Embryonic facial prominence (tissue), 1 donor: ENCODE data around the gene NEU2.
"Not testable (repeated sequence)": the region's sequence is repeated elsewhere in the genome, so short reads cannot be mapped to it uniquely, and the experiment has no call there.

Experiments
- DNase-seq: peaks from one replicate; pipeline ENCODE4 v3.0.0-alpha.2; 2016; ENCODE audit errors: extremely low spot score

Gene NEU2

DNA sequence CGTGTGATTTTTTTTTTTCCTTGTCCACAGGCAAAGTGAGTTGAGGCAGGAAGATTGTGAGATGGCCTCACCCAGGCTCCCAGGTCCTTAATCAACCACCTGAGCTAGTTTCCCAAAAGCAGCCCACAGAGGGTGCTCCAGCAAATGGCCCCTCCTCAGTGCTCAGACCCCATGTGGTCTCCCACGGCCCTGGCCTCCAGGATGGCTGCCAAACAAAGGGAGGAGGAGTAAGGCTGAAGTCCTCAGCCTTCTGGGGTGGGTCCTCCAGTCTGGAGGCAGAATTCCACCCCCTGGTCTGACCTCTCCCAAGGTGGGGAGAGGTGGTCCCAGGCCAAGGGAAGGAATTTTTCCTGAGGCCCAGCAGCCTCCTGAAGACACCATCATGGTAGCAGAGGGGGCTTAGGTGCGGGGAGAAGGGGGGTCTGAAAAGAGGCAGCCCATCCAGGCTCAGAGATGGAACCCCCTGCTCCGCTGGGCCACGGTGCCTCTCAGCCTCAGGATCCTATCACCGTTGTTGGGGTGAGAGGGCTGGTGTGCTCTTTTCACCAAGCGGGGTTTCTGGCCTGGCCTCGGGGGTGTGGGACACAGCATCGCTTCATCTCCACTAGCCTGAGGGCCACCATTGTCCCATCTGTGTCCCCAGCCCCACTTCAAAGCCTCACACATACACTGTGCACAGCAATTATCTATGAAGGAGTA lies 21.8 kb upstream of the NEU2 start:
- DNase-seq, result no peak

DNA sequence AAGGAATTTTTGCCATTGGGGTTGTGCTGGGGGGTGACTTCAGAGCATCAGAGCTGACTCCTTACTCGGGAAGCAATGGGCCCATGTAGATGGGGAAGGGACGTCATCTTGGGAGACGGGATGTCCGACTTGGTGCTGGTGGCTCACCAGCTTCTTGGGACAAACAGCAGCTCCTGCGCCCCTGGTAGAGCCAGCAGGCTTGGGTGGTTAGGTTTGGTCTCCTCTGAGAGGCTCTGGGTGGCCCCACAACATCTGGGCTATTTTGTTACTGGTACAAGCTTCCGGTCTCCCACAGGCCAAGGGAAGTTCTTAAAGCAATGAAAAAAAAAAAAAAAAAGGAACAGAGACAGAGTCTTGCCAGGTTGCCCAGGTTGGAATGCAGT lies 21.2 kb upstream of the NEU2 start:
- no peak for DNase-seq

DNA sequence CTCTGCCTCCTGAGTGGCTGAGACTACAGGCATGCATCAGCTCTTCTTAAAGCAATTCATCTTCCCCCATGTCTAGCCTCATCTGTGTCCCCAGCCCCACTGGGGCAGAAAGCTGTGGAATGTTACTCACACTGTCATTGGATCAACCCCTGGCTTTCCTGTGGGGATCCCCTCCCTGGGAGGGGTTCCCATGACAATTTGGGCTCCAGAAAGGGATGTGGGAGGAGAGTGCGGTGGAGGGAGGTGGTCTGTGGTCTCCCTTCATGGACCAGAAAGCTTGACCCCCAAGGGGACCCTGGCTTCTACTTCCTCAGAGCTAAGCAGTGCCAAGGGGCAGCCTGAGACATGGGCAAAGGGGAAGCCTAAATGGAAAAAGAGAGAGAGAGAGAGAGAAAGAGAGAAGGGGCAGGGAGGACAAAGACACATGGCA lies 20.8 kb upstream of the NEU2 start:
- DNase-seq, result no peak

DNA sequence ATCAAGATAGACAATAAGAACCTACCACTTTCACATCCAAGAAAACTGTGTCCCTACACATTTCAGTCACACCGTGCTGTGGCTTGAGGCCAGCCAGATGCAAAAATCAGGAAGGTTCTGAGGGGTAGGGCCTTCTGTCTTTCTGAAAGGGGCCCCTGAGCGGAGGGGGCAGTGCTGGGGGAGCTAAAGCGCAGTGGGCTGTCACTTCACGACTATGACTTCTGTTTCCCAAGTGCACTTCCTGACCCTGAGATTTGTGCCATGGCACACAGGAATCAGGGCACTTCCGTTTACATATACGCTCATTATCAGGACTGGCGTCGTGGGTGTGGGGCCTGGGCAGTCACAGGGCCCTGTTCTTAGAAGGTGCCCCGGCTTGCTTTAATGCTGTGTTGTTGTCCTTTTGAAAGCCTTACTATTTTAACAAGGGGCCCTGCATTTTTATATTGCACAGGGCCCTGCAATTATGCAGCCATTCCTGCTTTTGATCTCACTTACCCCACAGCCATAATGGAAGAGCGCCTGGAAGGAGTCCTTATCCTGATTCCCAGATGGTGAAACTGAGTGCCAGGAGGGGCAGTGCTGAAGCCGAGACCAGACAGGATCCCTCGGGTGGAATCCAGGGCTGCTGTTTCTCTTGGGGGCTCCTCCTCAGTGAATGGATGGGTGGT lies 20.0 kb upstream of the NEU2 start:
- DNase-seq, result no peak

DNA sequence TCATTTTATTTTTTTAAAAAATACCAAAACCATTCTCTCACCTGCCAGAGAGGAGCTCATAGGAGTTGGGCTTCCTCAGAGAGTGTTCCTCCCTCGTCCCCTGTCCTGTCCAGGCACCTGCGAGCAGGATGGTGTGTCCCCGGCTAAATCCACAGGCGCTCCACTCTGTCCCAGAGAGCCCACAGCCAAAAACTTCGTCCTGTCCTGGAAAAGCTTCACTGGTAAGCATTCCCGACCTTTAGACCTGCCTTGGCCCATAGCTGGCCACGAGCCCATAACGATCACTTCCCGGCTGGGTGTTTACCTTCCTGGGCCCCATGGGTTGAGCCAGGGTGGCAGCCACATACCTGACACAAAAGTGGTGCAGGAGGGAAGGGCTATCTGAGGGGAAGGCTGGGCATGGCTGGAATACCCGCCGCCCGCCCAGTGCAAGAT lies 19.4 kb upstream of the NEU2 start, which contains the start of gene NGEF:
Gene NGEF, minus strand, starts transcription at position 230 of the 435 bp plus-strand sequence. CDS start 38,366 bp downstream, outside the sequence.
- no peak for DNase-seq

DNA sequence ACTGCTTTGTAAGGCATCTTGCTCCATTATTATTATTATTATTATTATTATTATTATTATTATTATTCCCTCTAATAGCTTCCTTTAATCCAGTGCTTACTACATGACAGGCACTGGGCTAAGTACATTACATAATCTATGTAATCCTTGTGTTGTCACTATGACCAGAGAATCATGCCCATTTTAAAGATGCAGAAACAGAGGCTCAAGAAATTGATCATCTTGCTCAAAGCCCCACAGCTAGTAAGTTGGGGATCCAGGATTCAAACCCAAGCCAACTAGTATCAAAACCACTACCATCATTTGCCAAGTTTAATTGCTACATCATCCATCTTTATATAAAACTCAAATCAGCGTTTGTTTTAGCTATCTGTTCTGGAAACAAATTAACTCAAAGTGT lies 18.8 kb upstream of the NEU2 start:
- no peak for DNase-seq

DNA sequence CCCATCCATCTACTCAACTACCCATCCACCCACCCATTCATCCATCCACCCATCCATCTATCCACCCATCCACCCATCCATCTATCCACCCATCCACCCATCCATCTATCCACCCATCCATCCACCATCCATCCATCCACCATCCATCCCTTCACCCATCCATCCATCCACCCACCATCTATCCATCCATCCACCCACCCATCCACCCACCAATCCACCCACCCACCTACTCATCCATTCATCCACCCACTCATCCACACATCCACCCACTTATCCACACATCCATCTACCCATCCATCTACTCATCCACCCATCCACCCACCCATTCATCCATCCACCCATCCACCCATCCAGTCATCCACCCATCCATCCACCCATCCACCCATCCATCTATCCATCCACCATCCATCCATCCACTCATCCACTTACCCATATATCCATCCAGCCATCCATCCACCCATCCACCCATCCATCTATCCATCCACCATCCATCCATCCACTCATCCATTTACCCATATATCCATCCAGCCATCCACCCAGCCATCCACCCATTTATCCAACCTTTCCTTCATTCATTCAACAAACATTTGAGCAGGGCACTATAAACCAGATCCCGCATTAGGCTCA lies 17.3 kb upstream of the NEU2 start:
- DNase-seq, result no peak

DNA sequence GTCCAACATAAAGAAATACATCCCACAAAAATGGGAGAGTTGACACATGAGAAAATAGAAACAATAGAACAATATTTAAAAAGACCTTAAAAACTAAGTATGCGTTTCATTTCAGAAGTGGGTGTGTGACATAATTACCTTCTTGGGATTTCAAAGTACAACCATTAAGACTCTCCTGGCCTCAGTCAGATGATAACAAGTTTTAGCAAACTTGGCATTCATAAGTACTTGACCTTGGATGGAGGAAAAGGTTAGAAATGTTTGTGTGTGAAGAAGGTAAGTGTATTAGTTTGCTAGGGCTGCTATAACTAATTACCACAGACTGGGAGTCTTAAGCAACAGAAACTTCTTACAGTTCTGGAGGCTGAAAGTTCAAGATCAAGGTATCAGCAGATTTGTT lies 14.5 kb upstream of the NEU2 start:
- DNase-seq, result no peak

DNA sequence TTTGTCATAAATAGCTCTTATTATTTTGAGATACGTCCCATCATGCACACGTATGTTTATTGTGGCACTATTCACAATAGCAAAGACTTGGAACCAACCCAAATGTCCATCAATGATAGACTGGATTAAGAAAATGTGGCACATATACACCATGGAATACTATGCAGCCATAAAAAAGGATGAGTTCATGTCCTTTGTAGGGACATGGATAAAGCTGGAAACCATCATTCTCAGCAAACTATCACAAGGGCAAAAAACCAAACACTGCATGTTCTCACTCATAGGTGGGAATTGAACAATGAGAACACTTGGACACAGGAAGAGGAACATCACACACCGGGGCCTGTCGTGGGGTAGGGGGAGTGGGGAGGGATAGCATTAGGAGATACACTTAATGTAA lies 12.9 kb upstream of the NEU2 start:
- DNase-seq, result not testable (repeated sequence)

DNA sequence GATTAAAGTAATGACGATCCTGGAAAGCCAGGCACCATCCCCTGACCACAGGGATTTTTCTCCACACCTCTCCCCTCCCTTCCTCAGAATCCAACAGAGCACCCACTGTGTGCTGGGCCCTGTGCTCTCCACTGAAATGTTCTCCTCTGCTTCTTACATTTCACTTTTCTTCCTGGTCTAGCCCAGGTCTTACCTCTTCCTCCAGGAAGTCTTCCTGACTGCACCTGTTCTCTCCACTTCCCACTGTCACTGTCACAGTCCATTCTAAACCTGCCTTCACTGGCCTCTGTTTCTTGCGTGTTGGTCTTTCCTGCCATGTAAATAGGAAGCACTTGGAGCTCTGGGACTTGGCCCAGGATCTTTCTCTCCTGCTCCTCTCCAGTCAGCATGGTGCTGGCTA lies 12.0 kb upstream of the NEU2 start:
- no peak for DNase-seq

DNA sequence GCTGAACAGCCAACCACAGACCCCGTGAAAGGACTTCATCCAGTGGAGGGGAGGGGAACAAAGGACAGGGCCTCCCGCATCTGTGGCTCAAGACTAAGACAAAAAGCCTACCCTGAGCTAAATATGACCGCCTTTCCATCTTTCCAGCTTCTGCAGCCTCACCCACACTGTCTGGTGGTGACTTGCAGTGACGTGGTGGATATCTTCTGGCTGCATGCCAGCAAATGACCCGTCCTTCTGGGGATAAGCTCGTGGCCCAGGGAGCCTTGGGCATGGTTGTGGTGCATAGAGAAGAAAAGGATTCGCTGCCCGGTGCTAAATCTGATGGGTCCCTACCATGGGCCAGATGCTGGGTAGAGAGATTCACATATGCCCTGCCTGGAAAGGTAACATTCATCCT lies 10.7 kb upstream of the NEU2 start:
- DNase-seq, result no peak

DNA sequence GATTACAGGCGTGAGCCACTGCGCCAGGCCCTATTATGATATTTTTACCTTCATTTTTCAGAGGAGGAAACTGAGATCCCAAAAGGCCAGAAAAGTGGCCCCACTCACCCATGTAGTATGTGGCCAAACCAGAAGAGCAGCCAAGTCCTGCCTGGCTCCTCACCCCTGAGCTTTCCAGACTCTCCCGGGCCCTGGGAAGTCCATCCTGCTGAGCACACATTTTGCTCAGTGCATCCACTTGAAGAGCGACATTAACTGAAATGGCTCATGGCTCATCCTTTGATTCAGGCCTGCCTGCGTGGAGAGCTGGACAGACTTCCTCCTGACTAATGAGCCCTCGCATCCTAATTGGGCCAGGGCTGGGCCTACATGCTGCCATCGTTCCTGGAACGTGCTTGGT lies 9.9 kb upstream of the NEU2 start:
- no peak for DNase-seq

DNA sequence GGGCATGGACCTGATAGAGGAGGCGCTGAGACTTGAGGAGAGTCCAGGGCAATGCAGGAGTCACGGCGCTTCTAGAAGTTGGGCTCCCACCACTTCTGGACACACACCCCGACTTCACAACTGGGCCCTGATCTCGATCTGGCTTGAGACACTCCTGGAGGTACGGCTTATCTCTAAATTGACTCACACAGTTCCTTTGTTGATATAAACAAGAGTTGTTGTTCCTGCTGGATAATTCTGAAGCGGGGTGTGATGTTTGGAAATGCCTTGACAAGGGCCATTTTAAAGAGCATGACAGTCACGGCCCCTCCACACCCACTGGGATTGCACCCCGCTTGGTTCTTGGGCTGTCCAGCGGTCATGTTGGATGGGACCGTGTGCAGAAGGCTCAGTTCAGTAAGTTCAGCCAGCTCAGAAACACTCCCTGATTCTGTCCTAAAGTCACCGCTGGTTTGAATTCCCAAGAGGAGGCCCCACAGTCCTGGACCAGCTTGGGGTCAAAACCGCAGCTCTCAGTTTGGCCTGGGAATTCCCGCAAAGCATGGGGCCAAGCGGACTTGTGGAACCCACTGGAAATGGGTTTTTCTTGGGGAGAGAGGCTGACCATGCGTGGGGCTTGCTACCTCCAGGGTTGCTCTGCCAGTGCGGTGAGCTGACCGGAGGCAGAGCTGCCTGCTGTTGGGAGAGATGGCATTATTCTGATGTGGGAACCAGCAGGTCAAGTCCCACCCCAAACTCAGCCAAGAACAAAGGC lies 9.3 kb upstream of the NEU2 start:
- DNase-seq, result no peak

DNA sequence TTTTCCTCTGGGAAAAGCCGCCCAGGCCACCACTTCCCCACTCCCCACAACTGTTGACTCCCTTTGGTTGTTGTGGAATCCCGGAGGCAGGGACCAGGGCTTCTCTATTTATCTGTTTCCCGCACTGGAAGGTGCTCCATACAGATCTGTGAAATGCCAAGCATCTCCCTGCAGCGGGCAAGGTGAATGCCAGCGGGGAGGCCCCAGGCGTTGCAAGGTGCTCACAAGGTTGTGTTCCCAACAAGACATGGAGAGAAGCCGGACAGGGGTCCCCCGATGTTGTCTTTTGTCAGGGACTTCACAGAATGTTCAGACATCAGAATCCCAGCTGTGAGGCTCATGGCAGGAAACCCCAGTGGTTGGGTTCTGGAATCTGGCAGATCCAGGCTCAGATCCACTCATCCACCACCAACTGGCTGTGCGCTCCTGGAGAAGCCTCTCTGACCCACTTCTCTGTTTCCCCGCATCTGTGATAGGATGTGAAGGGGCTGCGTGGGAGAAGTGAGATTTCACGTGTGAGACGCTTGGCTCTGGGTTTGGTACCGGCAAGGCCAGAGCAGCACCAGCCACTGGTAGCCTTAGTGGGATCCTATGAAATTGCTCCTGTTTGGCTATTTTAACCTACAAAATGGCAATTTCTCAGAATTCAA lies 8.6 kb upstream of the NEU2 start:
- no peak for DNase-seq

DNA sequence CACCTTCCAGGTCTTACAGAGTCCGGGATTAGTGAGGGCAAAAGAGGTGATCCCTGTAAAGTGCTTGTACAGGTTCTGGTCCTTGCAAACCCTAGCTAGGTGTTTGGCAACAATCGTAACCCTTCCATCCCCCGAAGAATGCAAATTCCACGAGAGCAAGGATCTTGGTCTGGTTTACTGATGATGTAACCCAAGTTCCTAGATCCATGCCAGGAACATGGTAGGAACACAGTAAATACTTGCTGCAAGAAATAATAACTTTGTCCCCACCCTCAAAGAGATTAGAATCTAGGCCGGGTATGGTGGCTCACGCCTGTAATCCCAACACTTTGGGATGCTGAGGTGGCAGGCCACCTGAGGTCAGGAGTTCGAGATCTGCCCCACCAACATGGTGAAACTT lies 6.8 kb upstream of the NEU2 start:
- DNase-seq, result no peak

DNA sequence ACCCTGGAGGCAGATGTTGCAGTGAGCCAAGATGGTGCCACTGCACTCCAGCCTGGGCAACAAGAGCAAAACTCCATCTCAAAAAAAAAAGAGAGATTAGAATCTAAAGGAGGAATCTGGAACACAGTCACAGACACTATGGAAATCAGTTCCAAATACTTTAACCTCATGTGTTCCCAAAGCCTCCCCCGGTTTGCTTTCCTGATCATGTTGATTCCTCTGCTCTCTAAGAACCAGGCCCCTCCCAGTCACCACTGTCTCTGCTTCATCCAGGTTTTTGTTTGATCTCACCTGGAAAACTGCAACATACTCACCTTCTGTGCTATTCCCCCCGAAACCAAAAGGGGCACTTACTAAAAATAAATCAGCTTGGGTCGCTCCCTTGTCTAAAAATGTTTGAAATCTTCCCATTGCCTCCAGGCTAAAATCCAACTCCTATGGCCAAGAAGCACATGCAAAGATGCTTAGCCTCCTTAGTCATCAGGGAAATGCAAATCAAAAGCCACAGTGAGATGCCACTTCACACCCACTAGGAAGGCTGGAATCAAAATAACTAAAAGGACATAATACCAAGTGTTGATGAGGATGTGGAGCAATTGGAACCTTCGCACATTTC lies 6.2 kb upstream of the NEU2 start:
- DNase-seq, result no peak

DNA sequence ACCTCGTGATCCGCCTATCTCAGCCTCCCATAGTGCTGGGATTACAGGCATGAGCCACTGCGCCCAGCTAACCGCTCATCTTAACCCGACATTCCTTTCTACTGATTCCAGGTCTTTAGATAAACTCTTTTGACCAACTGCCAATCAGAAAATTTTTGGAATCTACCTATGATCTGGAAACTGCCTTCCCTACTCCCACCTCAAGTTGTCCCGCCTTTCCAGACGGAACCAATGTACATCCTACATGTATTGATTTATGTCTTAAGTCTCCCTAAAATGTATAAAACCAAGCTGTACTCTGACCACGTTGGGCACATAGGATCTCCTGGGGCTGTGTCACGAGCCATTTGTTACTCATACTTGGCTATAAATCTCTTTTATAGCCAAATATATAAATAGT lies 3.2 kb upstream of the NEU2 start:
- no peak for DNase-seq

DNA sequence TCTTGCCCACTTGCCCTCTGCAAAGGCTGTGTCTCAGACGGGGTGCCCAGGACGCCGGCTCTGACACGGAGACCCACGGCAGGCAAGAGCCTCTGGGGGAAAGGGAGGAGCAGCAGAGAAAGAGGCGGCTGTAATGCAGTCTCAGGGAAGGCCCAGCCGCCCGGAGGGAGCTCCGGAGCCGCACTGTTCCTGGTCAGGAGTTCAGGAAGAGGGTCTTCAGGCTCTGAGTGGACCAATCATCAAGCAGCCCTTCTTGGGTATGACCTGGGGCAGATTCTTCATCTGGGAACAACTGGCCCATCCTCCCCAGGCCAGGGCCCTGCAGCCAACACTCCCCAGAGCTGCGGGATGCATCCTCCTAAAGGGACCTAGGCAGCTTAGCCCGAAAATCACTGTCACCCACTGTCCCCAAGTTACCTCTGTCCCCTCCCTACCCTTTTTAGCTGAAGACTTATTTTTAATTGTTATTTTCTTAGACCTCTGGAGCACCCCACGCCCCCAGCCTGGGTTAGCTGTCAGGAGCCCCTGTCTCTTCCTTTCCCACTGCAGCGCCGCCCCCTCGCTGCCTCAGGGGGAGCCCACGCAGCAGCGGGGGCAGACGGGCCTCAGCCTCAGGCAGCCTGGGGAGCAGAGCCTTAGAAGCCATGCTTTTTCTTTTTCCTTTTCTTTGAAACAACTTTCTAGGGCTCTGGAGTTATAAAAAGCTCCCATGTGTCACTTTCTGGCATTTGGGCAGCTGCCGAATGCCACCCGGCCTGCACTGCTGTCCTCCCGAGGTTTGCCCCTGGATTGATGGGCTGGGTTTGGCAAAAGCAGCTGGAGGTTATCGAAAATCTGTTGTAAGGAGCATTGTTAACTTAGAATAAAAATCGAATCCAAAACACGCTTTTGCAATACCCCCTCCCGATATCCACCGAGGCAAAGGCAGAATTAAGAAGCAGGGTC lies 644 bp upstream of the NEU2 start:
- no peak for DNase-seq

DNA sequence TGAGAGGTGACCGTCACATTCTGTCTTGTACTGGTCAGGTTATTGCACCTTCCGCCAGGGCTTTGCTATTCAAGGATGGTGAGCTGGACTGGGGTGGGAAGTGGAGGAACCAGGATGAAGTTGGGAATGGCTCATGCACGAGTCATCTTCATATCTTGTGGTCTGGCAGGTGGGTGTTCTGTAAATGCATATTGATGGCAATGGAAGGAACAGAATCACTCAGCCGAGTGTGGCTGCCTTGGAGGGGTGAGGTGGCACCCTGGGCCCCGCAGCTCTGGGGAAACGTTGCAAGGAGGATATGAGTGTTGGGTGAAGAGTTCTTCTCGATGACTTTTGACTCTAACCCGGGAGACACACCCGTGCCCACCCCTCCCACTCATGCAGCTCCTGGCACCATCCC lies 1.2 kb downstream of the NEU2 start:
- no peak for DNase-seq
